ENCODE results near the gene TCF7L2.

GRCh38 chr10:113063043-113063967 is 113.3 kb downstream of the TCF7L2 start:
- no peak for TF ChIP-seq CTCF (IDR thresholded peaks at IDR 0.05)
- no peak for TF ChIP-seq POLR2A (IDR thresholded peaks at IDR 0.05)
